Endothelial cell of umbilical vein (primary cell): Measurements from ENCODE around the gene SEL1L2. TPM values are rescaled to one million over a fixed set of nuclear protein-coding genes. Genes with fewer than 3 reads are reported as not detected.

ENCODE experiments used
- BruUV-seq: library from RNA; stranded (reverse); fragments of 400-500 nt; replicated peaks from 2 replicates; lab custom pipeline; 2021; lab: Mats Ljungman, UMichigan
- CTCF ChIA-PET: fragments of 300-600, 350-600 bp; sonication (Branson Sonifier 250); formaldehyde crosslinking; loops from one replicate; lab custom pipeline; 2021; ENCODE audit warnings: antibody characterized with exemption, inconsistent platforms; lab: Charles Lee
- POLR2A ChIA-PET: fragments of 300-600, 350-600 bp; sonication (Branson Sonifier 250); formaldehyde crosslinking; loops from one replicate; lab custom pipeline; 2021; ENCODE audit warnings: antibody characterized with exemption, inconsistent platforms; lab: Charles Lee
- DNase-seq: peaks from one replicate; pipeline ENCODE4 v3.0.0-alpha.2; 2011; ENCODE audit warnings: low read depth, low spot score
- FAIRE-seq: peaks from 2 replicates; lab custom pipeline; 2011; peaks lifted over from hg19 to GRCh38; lab: Jason Lieb, UNC
- H2AFZ ChIP-seq: 2 replicates; pipeline ENCODE4 v1.6.0; 2012; ENCODE audit warnings: low read depth, low read length, control low read depth, inconsistent platforms
- H3K27ac ChIP-seq: 2 replicates; pipeline ENCODE4 v1.5.1; 2011; ENCODE audit warnings: low read depth, mild to moderate bottlenecking, control low read depth, low read length, moderate library complexity; ENCODE audit not compliant: insufficient read depth
- H3K27me3 ChIP-seq, 2 experiments: 2 replicates each; pipeline versions ENCODE4 v1.6.0 to v1.6.1; 2011; ENCODE audit warnings: low read length in 2 of 2, mixed read lengths in 1 of 2; ENCODE audit not compliant: control insufficient read depth in 2 of 2, insufficient read depth in 2 of 2
- H3K36me3 ChIP-seq, 2 experiments: 2 replicates in 1 of 2; 3 replicates in 1 of 2; pipeline ENCODE4 v1.5.1; 2011; ENCODE audit warnings: low read length in 2 of 2, mild to moderate bottlenecking in 1 of 2, moderate library complexity in 1 of 2; ENCODE audit not compliant: control insufficient read depth in 2 of 2, insufficient read depth in 2 of 2; ENCODE audit errors: extremely low read depth in 1 of 2
- H3K4me1 ChIP-seq: 3 replicates; pipeline ENCODE4 v1.5.1; 2011; ENCODE audit warnings: mild to moderate bottlenecking, low read length; ENCODE audit not compliant: control insufficient read depth, insufficient read depth; ENCODE audit errors: extremely low read depth
- H3K4me2 ChIP-seq: 2 replicates; pipeline ENCODE4 v1.6.1; 2011; ENCODE audit warnings: low read length, control low read depth, mixed read lengths; ENCODE audit not compliant: insufficient read depth
- H3K4me3 ChIP-seq, 3 experiments: fragments of 200-600 bp in 1 of 3; sonication (generic), shearing (Covaris generic) in 1 of 3; replicated peaks in 1 of 3; 2 replicates each; pipeline ENCODE4 v1.5.1; 2011 to 2016; ENCODE audit warnings: control low read depth in 3 of 3, low read length in 3 of 3, mild to moderate bottlenecking in 2 of 3, inconsistent platforms in 1 of 3, low read depth in 1 of 3, moderate library complexity in 1 of 3; ENCODE audit not compliant: insufficient read depth in 1 of 3
- H3K79me2 ChIP-seq: 2 replicates; pipeline ENCODE4 v1.6.0; 2012; ENCODE audit warnings: low read length, inconsistent platforms; ENCODE audit not compliant: control insufficient read depth, insufficient read depth
- H3K9ac ChIP-seq: replicated peaks from 2 replicates; pipeline ENCODE3; 2011; ENCODE audit warnings: low read length, control low read depth; ENCODE audit not compliant: insufficient read depth; ENCODE audit errors: extremely low read depth
- H3K9me1 ChIP-seq: replicated peaks from 3 replicates; pipeline ENCODE4 v1.6.0; 2011; ENCODE audit warnings: mild to moderate bottlenecking, low read length; ENCODE audit not compliant: control insufficient read depth, insufficient read depth; ENCODE audit errors: extremely low read depth
- H3K9me3 ChIP-seq: replicated peaks from 2 replicates; pipeline ENCODE4 v1.5.1; 2012; ENCODE audit warnings: low read length, inconsistent platforms; ENCODE audit not compliant: control insufficient read depth, insufficient read depth
- H4K20me1 ChIP-seq: replicated peaks from 2 replicates; pipeline ENCODE3; 2011; ENCODE audit warnings: mild to moderate bottlenecking, low read length; ENCODE audit not compliant: control insufficient read depth, insufficient read depth; ENCODE audit errors: extremely low read depth
- EZH2 ChIP-seq: IDR thresholded peaks from 2 replicates; pipeline ENCODE4 v1.6.1; 2012; ENCODE audit warnings: borderline replicate concordance, low read depth, mild to moderate bottlenecking, moderate library complexity, low read length, inconsistent platforms; ENCODE audit not compliant: severe bottlenecking
- FOS ChIP-seq: IDR thresholded peaks from 2 replicates; pipeline ENCODE4 v1.6.1; 2011; ENCODE audit warnings: mild to moderate bottlenecking, low read length, moderate library complexity, borderline replicate concordance; ENCODE audit not compliant: insufficient read depth
- GATA2 ChIP-seq: IDR thresholded peaks from 2 replicates; pipeline ENCODE4 v1.7.0; 2011; ENCODE audit warnings: low read depth, mild to moderate bottlenecking, moderate library complexity, mixed read lengths, low read length; ENCODE audit not compliant: insufficient read length, insufficient read depth
- JUN ChIP-seq: IDR thresholded peaks from 2 replicates; pipeline ENCODE4 v1.6.1; 2011; ENCODE audit warnings: borderline replicate concordance, low read depth; ENCODE audit not compliant: insufficient read length, insufficient read depth
- MYC ChIP-seq: IDR thresholded peaks from one replicate; pipeline ENCODE4 v1.6.1; 2011; ENCODE audit warnings: mild to moderate bottlenecking, low read depth, low read length
- POLR2A ChIP-seq: IDR thresholded peaks from 2 replicates; pipeline ENCODE4 v1.6.1; 2012; ENCODE audit warnings: low read depth, mild to moderate bottlenecking, control low read depth, low read length
- POLR2AphosphoS5 ChIP-seq: IDR thresholded peaks from 2 replicates; pipeline ENCODE4 v1.6.1; 2012; ENCODE audit warnings: low read depth, mild to moderate bottlenecking, control low read depth, low read length, moderate library complexity; ENCODE audit not compliant: insufficient read depth
- dilution Hi-C: fragments of 300-500 bp; cut with MboI; formaldehyde crosslinking; loops from one replicate; pipeline ENCODE4 v1.15.0; 2019; ENCODE audit warnings: low sequenced_read_pairs; ENCODE audit not compliant: extremely low pct_ligation_motif_present
- intact Hi-C: fragments of 100-400 bp; cut with micrococcal nuclease; formaldehyde crosslinking; loops from one replicate; pipeline ENCODE4 v1.10.0; 2022
- polyA plus RNA-seq, 4 experiments: library from polyadenylated mRNA; depleted of rRNA in 3 of 4; stranded (reverse) in 3 of 4; unstranded in 1 of 4; fragments of >200 nt; gene quantifications; 2 replicates each; pipeline versions ENCODE4 v1.2.1 to v1.2.3, GENCODE V29; 2011 to 2012; ENCODE audit warnings: missing spikeins in 1 of 4
- total RNA-seq: library from RNA; stranded (reverse); gene quantifications from 2 replicates; pipeline ENCODE4 v1.2.3, GENCODE V29; 2021
- TF ChIP-seq, protein P1 (sequence below): IDR thresholded peaks from 2 replicates; pipeline ENCODE4 v1.6.1; 2011; ENCODE audit not compliant: insufficient read depth, insufficient read length
- TF ChIP-seq, protein P2 (sequence below), 2 donors: IDR thresholded peaks; 1 replicate in 1 of 2; 2 replicates in 1 of 2; pipeline ENCODE4 v1.5.1; 2011; ENCODE audit warnings: low read length in 2 of 2, mild to moderate bottlenecking in 2 of 2, moderate library complexity in 2 of 2, control low read depth in 1 of 2, inconsistent platforms in 1 of 2, low read depth in 1 of 2; ENCODE audit not compliant: insufficient read depth in 1 of 2; ENCODE audit errors: extremely low read depth in 1 of 2

Gene SEL1L2
- total and polyA plus RNA-seq, 2 donors (not counting 3 experiments of a cell fraction or from before 2014, with no cell fraction given) = not detected

DNA sequence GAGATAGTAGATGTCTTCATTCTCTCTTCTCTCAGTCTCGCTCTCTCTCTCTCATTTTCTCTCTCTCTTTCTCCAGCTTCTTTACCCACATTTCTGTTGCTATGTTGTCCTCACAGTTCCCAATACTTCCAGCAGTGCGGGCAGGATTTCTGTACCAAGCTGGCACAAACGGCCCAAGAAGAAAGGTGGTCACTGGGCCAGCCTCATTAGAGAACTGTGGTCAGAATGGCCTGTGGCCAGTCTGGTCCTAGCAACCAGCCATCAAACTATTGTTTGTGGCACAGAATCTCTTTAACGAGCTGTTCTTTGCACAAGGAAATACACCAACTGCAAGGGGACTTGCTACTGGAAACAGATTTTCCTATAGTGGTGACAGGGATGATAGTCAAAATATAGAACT lies 81.3 kb downstream of the SEL1L2 start:
- no peaks in the 10 kb centered on the region for H3K9me3 ChIP-seq
- no peak overlapping the region for H3K27ac ChIP-seq
- H3K4me1 ChIP-seq = no peaks in the 10 kb centered on the region
- no TSS peak for BruUV-seq
- no peaks in the 10 kb centered on the region for H3K27me3 ChIP-seq
- ChIA-PET CTCF (no interaction called here), POLR2A (no interaction called here)
- no peak overlapping the region for H2AFZ ChIP-seq
- FAIRE-seq = no peak
- intact Hi-C loops (no loop called here), dilution Hi-C loops (no loop called here)
- no peaks in the 10 kb centered on the region for H3K9me1 ChIP-seq
- no peaks in the 10 kb centered on the region for H3K36me3 ChIP-seq
- H3K9ac ChIP-seq = no peak overlapping the region
- H3K79me2 ChIP-seq = no peaks in the 10 kb centered on the region
- no peak overlapping the region for H3K4me2 ChIP-seq
- no peak for DNase-seq
- no peaks in the 10 kb centered on the region for H4K20me1 ChIP-seq
- no peak overlapping the region for H3K4me3 ChIP-seq
- no peak for TF ChIP-seq POLR2AphosphoS5
- no peak for TF ChIP-seq EZH2
- TF ChIP-seq, protein P1, sequence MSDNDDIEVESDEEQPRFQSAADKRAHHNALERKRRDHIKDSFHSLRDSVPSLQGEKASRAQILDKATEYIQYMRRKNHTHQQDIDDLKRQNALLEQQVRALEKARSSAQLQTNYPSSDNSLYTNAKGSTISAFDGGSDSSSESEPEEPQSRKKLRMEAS = no peak
- TF ChIP-seq FOS = no peak
- TF ChIP-seq JUN = no peak
- TF ChIP-seq GATA2 = no peak
- TF ChIP-seq MYC = no peak
- TF ChIP-seq, protein P2, sequence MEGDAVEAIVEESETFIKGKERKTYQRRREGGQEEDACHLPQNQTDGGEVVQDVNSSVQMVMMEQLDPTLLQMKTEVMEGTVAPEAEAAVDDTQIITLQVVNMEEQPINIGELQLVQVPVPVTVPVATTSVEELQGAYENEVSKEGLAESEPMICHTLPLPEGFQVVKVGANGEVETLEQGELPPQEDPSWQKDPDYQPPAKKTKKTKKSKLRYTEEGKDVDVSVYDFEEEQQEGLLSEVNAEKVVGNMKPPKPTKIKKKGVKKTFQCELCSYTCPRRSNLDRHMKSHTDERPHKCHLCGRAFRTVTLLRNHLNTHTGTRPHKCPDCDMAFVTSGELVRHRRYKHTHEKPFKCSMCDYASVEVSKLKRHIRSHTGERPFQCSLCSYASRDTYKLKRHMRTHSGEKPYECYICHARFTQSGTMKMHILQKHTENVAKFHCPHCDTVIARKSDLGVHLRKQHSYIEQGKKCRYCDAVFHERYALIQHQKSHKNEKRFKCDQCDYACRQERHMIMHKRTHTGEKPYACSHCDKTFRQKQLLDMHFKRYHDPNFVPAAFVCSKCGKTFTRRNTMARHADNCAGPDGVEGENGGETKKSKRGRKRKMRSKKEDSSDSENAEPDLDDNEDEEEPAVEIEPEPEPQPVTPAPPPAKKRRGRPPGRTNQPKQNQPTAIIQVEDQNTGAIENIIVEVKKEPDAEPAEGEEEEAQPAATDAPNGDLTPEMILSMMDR (IDR thresholded peaks at IDR 0.05; ENCODE audit: extremely low read depth in 1 of 2, insufficient read depth in 1 of 2, low read depth in 1 of 2, low read length in 2 of 2) = no peak
- TF ChIP-seq POLR2A = no peak
